Left ventricle myocardium superior (tissue), 1 donor: Measurements from ENCODE around the gene ZNF76. TPM values are rescaled to one million over a fixed set of nuclear protein-coding genes. Genes with fewer than 3 reads are reported as not detected.
"Not testable (repeated sequence)": the region's sequence is repeated elsewhere in the genome, so short reads cannot be mapped to it uniquely, and the experiment has no call there.

Experiments
- ATAC-seq: fragments of 200-7000 bp; cut with Tn5 transposase; one replicate; pipeline ENCODE4 v1.9.1; 2020; ENCODE audit warnings: mild to moderate bottlenecking, moderate library complexity
- DNase-seq: peaks from one replicate; pipeline ENCODE4 v3.0.0-alpha.2; 2020
- intact Hi-C: fragments of 100-400 bp; cut with micrococcal nuclease; formaldehyde crosslinking; loops from one replicate; pipeline ENCODE4 v1.11.0; 2022
- total RNA-seq: library from RNA; stranded (reverse); fragmentation: NEBNext Ultra II Directional; extraction: Animal tissue kit (Norgen Biotek cat#: 25700); gene quantifications from one replicate; pipeline ENCODE4 v1.2.1, GENCODE V29; 2021
- donor health status: DM: no; HTN: yes; CAD: no; lungs with severe emphysema.

The ZNF76 gene
- total RNA-seq, 1 donor from 2014 or later = 44.1 TPM

- peak; percentile 46 for DNase-seq
- intact Hi-C loops = no loop called here
- ATAC-seq = peak; percentile 25
These were observed 34.9 kb downstream of the ZNF76 start for GRCh38 chr6:35294308-35294945.

- intact Hi-C loops = no loop called here
- DNase-seq = no peak
- no peak for ATAC-seq
These were observed 35.5 kb downstream of the ZNF76 start for GRCh38 chr6:35295036-35295435.

- ATAC-seq = peak; percentile 60
- intact Hi-C loops = no loop called here
- DNase-seq = peak; percentile 68
These were observed 36.2 kb downstream of the ZNF76 start for GRCh38 chr6:35295521-35296315.

GRCh38 chr6:35296931-35297600, 37.5 kb downstream of the ZNF76 start:
- intact Hi-C loops = no loop called here
- peak; percentile 9 for ATAC-seq
- no peak for DNase-seq

- DNase-seq (peak; percentile 86), ATAC-seq (peak; percentile 84)
- intact Hi-C loops = no loop called here
These were observed 38.3 kb downstream of the ZNF76 start, which contains the start of gene DEF6 for GRCh38 chr6:35297601-35298481. DEF6 (plus strand) TSS chr6:35297818; CDS start chr6:35297857, 39 bp downstream.

- intact Hi-C loops = no loop called here
- ATAC-seq (no peak), DNase-seq (no peak)
These were observed 39.1 kb downstream of the ZNF76 start for GRCh38 chr6:35298625-35299140.

- DNase-seq = no peak
- ATAC-seq = no peak
- intact Hi-C loops = no loop called here
These were observed 40.1 kb downstream of the ZNF76 start for GRCh38 chr6:35299674-35300073.

- no peak for DNase-seq
- intact Hi-C loops = no loop called here
- ATAC-seq = no peak
These were observed 41.3 kb downstream of the ZNF76 start for GRCh38 chr6:35300848-35301247.

GRCh38 chr6:35302604-35303241, 43.2 kb downstream of the ZNF76 start:
- DNase-seq (peak; percentile 49), ATAC-seq (peak; percentile 65)
- intact Hi-C loops = no loop called here

GRCh38 chr6:35304299-35304698, 44.8 kb downstream of the ZNF76 start:
- ATAC-seq (no peak), DNase-seq (no peak)
- intact Hi-C loops = no loop called here

GRCh38 chr6:35305117-35305516, 45.6 kb downstream of the ZNF76 start:
- no peak for ATAC-seq
- intact Hi-C loops = no loop called here
- DNase-seq = no peak

GRCh38 chr6:35307138-35307537, 47.6 kb downstream of the ZNF76 start:
- DNase-seq, intact Hi-C loops: not testable (repeated sequence)
- ATAC-seq = peak; percentile 30

GRCh38 chr6:35308543-35308942, 49.0 kb downstream of the ZNF76 start:
- ATAC-seq, intact Hi-C loops, DNase-seq: not testable (repeated sequence)

GRCh38 chr6:35309611-35310264, 50.2 kb downstream of the ZNF76 start:
- ATAC-seq (no peak), DNase-seq (no peak)
- intact Hi-C loops = no loop called here

GRCh38 chr6:35310265-35310831, 50.8 kb downstream of the ZNF76 start:
- intact Hi-C loops = no loop called here
- no peak for ATAC-seq
- DNase-seq = no peak

- intact Hi-C loops = no loop called here
- ATAC-seq (no peak), DNase-seq (no peak)
These were observed 52.0 kb downstream of the ZNF76 start for GRCh38 chr6:35311390-35312075.
